Measurements from ENCODE around the gene FADS2.

FADS2 gene

GRCh38 chr11:61912530-61912898, 84.4 kb downstream of the FADS2 start:
- Histone ChIP-seq H3K4me3 (ENCODE audit: low read depth, low read length) (no peak overlapping the region), H3K36me3 (ENCODE audit: control insufficient read depth, insufficient read depth, low read length) (no peaks in the 10 kb centered on the region), H3K79me2 (no peaks in the 10 kb centered on the region), H3K4me1 (peaks cover 11% of the 10 kb centered on the region), H2AFZ (no peak overlapping the region), H3K9me3 (ENCODE audit: control insufficient read depth, low read length) (no peaks in the 10 kb centered on the region), H3K27me3 (ENCODE audit: control insufficient read depth, insufficient read depth, low read length) (no peaks in the 10 kb centered on the region), H3K4me2 (ENCODE audit: low read length) (no peak overlapping the region), H3K9ac (no peak overlapping the region), H3K27ac (no peak overlapping the region)
- TF ChIP-seq CTCF (IDR thresholded peaks at IDR 0.05) = no peak

- Histone ChIP-seq H3K4me1 (peaks cover 11% of the 10 kb centered on the region), H2AFZ (no peak overlapping the region), H3K9ac (no peak overlapping the region), H3K27ac (no peak overlapping the region), H3K36me3 (ENCODE audit: control insufficient read depth, insufficient read depth, low read length) (no peaks in the 10 kb centered on the region), H3K4me3 (ENCODE audit: low read depth, low read length) (no peak overlapping the region), H3K27me3 (ENCODE audit: control insufficient read depth, insufficient read depth, low read length) (no peaks in the 10 kb centered on the region), H3K9me3 (ENCODE audit: control insufficient read depth, low read length) (no peaks in the 10 kb centered on the region), H3K4me2 (ENCODE audit: low read length) (no peak overlapping the region), H3K79me2 (no peaks in the 10 kb centered on the region)
- no peak for TF ChIP-seq CTCF (IDR thresholded peaks at IDR 0.05)
Observed at GRCh38 chr11:61912991-61913698, 85.0 kb downstream of the FADS2 start.

- Histone ChIP-seq H3K9ac (no peak overlapping the region), H3K27ac (no peak overlapping the region), H2AFZ (no peak overlapping the region), H3K36me3 (ENCODE audit: control insufficient read depth, insufficient read depth, low read length) (no peaks in the 10 kb centered on the region), H3K4me1 (peaks cover 5% of the 10 kb centered on the region), H3K79me2 (no peaks in the 10 kb centered on the region), H3K27me3 (ENCODE audit: control insufficient read depth, insufficient read depth, low read length) (no peaks in the 10 kb centered on the region), H3K4me2 (ENCODE audit: low read length) (no peak overlapping the region), H3K4me3 (ENCODE audit: low read depth, low read length) (no peak overlapping the region), H3K9me3 (ENCODE audit: control insufficient read depth, low read length) (no peaks in the 10 kb centered on the region)
- TF ChIP-seq CTCF (IDR thresholded peaks at IDR 0.05) = no peak
Observed at GRCh38 chr11:61913699-61914395, 85.7 kb downstream of the FADS2 start.

GRCh38 chr11:61914471-61915171, 86.5 kb downstream of the FADS2 start:
- no peaks in the 10 kb centered on the region for H3K36me3 ChIP-seq (ENCODE audit: control insufficient read depth, insufficient read depth, low read length)
- H3K4me1 ChIP-seq = no peaks in the 10 kb centered on the region
- no peaks in the 10 kb centered on the region for H3K79me2 ChIP-seq
- no peak for TF ChIP-seq CTCF (IDR thresholded peaks at IDR 0.05)
- H3K27ac ChIP-seq = no peak overlapping the region
- no peak overlapping the region for H2AFZ ChIP-seq
- no peaks in the 10 kb centered on the region for H3K27me3 ChIP-seq (ENCODE audit: control insufficient read depth, insufficient read depth, low read length)
- H3K4me3 ChIP-seq (ENCODE audit: low read depth, low read length) = no peak overlapping the region
- no peak overlapping the region for H3K9ac ChIP-seq
- no peak overlapping the region for H3K4me2 ChIP-seq (ENCODE audit: low read length)
- no peaks in the 10 kb centered on the region for H3K9me3 ChIP-seq (ENCODE audit: control insufficient read depth, low read length)
